ENCODE measurements around the gene AMHR2.
"Not testable (repeated sequence)": the region's sequence is repeated elsewhere in the genome, so short reads cannot be mapped to it uniquely, and the experiment has no call there.

AMHR2 gene

DNA sequence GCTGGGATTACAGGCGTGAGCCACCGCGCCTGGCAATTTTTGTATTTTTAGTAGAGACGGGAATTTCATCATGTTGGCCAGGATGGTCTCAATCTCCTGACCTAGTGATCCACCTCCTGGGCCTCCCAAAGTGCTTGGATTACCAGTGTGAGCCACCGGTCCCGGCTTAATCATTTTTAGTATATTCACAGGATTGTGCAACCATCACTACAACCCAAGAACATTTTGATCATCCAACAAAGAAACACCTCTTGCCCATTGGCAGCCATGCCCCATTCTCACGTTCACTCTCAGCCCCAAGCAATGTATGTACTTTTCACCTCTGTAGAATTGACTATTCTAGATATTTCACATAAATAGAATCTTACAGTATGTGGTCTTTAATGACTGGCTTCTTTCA lies 23.8 kb upstream of the AMHR2 start:
- H3K4me3 ChIP-seq (ENCODE audit: low read depth, low read length): no peak overlapping the region
- no peak for TF ChIP-seq CTCF (IDR thresholded peaks at IDR 0.05; ENCODE audit: low read depth, low read length)

DNA sequence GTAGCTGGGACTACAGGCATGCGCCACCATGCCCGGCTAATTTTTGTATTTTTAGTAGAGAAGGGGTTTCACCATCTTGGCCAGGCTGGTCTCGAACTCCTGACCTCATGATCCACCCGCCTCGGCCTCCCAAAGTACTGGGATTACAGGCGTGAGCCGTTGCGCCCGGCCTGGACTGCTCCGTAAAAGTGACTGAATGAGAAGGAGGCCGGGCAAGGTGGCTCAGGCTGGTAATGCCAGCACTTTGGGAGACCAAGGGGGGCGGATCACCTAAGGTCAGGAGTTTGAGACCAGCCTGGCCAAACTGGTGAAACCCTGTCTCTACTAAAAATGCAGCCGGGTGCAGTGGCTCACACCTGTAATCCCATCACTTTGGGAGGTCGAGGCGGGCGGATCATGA lies 21.3 kb upstream of the AMHR2 start:
- H3K4me3 ChIP-seq (ENCODE audit: low read depth, low read length): not testable (repeated sequence)

DNA sequence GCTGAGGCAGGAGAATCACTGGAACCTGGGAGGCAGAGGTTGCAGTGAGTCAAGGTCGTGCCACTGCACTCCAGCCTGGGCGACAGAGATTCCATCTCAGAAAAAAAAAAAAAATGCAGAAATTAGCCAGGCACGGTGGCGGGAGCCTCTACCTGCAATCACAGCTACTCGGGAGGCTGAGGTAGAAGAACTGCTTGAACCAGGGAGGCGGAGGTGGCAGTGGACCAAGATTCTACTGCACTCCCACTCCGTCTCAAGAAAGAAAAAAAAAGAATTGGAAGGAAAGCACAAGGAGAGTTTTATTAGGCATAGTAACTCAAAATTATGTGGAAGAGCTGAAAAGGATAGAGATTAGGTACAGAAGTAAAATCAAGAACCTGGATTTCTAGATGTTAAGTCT lies 20.8 kb upstream of the AMHR2 start:
- TF ChIP-seq CTCF (IDR thresholded peaks at IDR 0.05; ENCODE audit: low read depth, low read length): no peak
- no peak overlapping the region for H3K4me3 ChIP-seq (ENCODE audit: low read depth, low read length)

DNA sequence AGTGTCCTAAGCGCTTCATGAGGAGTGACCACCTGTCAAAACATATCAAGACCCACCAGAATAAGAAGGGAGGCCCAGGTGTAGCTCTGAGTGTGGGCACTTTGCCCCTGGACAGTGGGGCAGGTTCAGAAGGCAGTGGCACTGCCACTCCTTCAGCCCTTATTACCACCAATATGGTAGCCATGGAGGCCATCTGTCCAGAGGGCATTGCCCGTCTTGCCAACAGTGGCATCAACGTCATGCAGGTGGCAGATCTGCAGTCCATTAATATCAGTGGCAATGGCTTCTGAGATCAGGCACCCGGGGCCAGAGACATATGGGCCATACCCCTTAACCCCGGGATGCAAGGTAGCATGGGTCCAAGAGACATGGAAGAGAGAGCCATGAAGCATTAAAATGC lies 12.7 kb upstream of the AMHR2 start:
- no peak overlapping the region for H3K4me3 ChIP-seq (ENCODE audit: low read depth, low read length)
- no peak for TF ChIP-seq CTCF (IDR thresholded peaks at IDR 0.05; ENCODE audit: low read depth, low read length)

GRCh38 chr12:53413485-53414204 lies 10.0 kb upstream of the AMHR2 start:
- TF ChIP-seq CTCF (IDR thresholded peaks at IDR 0.05; ENCODE audit: low read depth, low read length): no peak
- H3K4me3 ChIP-seq (ENCODE audit: low read depth, low read length): no peak overlapping the region

DNA sequence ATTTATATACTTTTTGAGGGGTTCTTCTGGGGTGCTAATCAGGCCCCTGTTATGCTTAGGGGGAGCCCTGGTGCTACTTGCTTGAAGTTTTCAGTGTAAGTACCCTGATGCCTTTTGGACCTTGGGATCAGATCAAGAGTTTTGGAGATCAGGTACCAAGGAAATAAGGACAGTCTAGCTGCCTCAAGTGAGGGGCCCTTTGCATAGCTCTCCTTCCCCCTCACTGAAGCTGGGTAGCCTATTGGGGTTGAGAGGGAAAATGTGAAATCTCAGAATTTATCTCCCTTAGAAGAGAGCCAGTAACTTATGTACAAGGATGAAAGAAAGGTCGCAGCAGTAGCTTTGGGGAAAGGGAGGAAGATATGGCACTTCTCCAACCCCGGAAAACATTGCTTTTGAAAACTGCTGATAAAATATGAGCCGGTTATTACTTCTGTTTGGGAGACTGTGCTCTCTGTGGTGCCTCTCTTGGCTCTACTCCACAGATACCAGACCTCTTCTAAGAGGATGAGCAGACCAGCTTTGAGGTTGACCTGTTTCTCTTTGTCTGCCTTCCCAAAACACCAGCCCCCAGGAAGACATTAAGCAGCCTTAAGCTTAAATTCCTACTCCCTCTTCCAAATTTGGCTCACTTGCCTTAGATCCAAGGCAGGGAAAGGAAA lies 8.8 kb upstream of the AMHR2 start:
- TF ChIP-seq CTCF (IDR thresholded peaks at IDR 0.05; ENCODE audit: low read depth, low read length): no peak
- H3K4me3 ChIP-seq (ENCODE audit: low read depth, low read length): no peak overlapping the region

DNA sequence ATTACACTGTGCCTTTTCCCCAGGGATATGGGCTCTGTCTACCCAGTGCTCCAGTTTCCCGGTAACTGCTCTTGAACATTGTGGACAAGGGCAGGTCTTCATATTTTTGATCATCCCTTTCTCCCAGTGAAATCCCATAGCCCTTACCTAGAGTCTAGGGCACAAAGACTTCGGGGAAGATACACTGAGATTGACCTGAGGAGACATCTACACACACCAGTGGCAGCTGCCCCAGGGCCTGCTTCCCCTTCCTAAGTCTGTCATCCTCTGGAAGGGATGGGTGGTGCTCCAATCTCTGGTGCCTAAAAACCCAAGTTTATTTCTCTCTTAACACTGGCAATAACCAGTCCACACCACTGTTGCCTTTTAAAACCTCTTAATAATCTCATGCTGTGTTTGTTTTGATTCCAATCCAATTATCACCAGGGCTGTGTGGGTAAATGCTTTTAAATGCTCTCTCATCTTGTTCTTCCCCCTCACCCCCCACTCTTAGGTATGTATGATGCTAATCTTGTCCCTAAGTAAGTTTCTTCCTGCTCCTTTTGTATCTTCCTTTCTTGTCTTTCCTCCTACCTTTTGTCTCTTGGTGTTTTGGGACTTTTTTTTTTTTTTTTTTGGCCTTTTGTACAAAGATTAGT lies 7.8 kb upstream of the AMHR2 start:
- not testable (repeated sequence) for H3K4me3 ChIP-seq (ENCODE audit: low read depth, low read length)

GRCh38 chr12:53417291-53417816 lies 6.3 kb upstream of the AMHR2 start:
- H3K4me3 ChIP-seq (ENCODE audit: low read depth, low read length): not testable (repeated sequence)

Data from WI38 (cell line).